Mesothelial cell of epicardium (in vitro differentiated cells): ENCODE data around the gene MOB3C. TPM values are rescaled to one million over a fixed set of nuclear protein-coding genes. Genes with fewer than 3 reads are reported as not detected.

Source experiments
- DNase-seq, 2 experiments: peaks; one replicate each; pipeline ENCODE4 v3.0.0; 2021; ENCODE audit warnings: low spot score in 2 of 2; ENCODE audit not compliant: unreplicated experiment in 2 of 2
- H3K27ac Mint-ChIP-seq: 2 replicates; pipeline ENCODE4 v1.8.0; 2021; ENCODE audit warnings: mixed read lengths
- H3K27me3 Mint-ChIP-seq: 2 replicates; pipeline ENCODE4 v1.8.0; 2021; ENCODE audit warnings: low read depth, mixed read lengths
- H3K36me3 Mint-ChIP-seq: 2 replicates; pipeline ENCODE4 v1.8.0; 2021; ENCODE audit warnings: mixed read lengths
- H3K4me1 Mint-ChIP-seq: 2 replicates; pipeline ENCODE4 v1.8.0; 2021; ENCODE audit warnings: mixed read lengths
- H3K4me3 Mint-ChIP-seq: 2 replicates; pipeline ENCODE4 v1.8.0; 2021; ENCODE audit warnings: mild to moderate bottlenecking, moderate library complexity, mixed read lengths
- H3K9me3 Mint-ChIP-seq: 2 replicates; pipeline ENCODE4 v1.8.0; 2021; ENCODE audit warnings: mixed read lengths
- total RNA-seq: library from RNA; stranded (reverse); gene quantifications from 3 replicates; pipeline ENCODE4 v1.2.1, GENCODE V29; 2021
- TF ChIP-seq, protein P1 (sequence below): fragments of 200-600 bp; sonication (generic); IDR thresholded peaks from one replicate; pipeline ENCODE4 v1.5.0; 2021; ENCODE audit warnings: antibody characterized with exemption; ENCODE audit not compliant: unreplicated experiment

The MOB3C gene
- total RNA-seq, 1 donor from 2014 or later, result 11.0 TPM

DNA sequence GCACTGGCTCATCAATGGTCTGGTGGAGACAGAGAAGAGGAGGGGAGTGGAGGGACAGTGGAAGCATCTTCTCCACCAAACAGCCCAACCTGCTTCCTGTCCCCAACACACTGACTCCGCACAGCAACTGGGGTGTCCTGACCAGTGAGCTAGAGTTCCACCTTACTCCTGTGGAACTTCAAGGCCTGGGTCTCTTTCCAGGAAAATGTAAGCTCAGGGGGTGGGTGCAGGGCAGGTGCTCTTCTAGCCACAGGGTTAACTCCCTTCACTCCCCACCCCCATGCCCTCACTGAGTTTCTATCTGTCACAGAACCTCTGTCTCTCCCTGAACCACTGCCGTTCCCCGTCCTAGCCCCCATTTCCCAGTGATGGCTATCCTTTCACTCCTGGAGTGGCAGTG, 876 bp downstream of the MOB3C start:
- H3K27me3 Mint-ChIP-seq, result peaks cover 6% of the 10 kb centered on the region

DNA sequence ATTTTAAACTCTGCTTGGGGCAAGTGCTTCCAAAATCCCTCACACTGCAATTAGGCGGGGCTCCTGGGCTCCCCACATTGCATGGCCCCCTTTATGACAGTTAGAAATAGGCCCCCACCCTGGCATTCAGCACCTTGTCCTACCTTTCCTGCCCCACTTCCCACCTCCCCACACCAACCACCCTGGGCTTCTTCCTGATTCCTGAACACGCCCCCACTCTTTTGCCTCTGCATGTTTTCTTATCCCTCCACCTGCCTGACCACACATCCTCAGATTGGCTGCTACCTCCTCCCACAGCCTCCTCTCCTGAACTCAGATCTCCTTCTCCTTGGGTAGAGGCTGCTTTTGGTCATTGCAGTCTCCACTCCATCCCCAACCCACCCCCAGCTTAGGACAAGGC, 1.5 kb downstream of the MOB3C start:
- Mint-ChIP-seq H3K4me3 (peak overlapping the region; percentile 88), H3K27me3 (peaks cover 6% of the 10 kb centered on the region), H3K36me3 (peaks cover 1% of the 10 kb centered on the region), H3K27ac (no peak overlapping the region), H3K9me3 (no peaks in the 10 kb centered on the region), H3K4me1 (peaks cover 30% of the 10 kb centered on the region)
- no peak for DNase-seq
- TF ChIP-seq, protein P1, sequence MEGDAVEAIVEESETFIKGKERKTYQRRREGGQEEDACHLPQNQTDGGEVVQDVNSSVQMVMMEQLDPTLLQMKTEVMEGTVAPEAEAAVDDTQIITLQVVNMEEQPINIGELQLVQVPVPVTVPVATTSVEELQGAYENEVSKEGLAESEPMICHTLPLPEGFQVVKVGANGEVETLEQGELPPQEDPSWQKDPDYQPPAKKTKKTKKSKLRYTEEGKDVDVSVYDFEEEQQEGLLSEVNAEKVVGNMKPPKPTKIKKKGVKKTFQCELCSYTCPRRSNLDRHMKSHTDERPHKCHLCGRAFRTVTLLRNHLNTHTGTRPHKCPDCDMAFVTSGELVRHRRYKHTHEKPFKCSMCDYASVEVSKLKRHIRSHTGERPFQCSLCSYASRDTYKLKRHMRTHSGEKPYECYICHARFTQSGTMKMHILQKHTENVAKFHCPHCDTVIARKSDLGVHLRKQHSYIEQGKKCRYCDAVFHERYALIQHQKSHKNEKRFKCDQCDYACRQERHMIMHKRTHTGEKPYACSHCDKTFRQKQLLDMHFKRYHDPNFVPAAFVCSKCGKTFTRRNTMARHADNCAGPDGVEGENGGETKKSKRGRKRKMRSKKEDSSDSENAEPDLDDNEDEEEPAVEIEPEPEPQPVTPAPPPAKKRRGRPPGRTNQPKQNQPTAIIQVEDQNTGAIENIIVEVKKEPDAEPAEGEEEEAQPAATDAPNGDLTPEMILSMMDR, result no peak

More for the DNA sequence above, 876 bp downstream of the MOB3C start:
- H3K36me3 Mint-ChIP-seq, result no peaks in the 10 kb centered on the region
- H3K4me1 Mint-ChIP-seq, result peaks cover 30% of the 10 kb centered on the region
- no peak overlapping the region for H3K27ac Mint-ChIP-seq
- DNase-seq, result no peak
- peak overlapping the region; percentile 88 for H3K4me3 Mint-ChIP-seq
- no peaks in the 10 kb centered on the region for H3K9me3 Mint-ChIP-seq
- TF ChIP-seq, protein P1, result no peak

DNA sequence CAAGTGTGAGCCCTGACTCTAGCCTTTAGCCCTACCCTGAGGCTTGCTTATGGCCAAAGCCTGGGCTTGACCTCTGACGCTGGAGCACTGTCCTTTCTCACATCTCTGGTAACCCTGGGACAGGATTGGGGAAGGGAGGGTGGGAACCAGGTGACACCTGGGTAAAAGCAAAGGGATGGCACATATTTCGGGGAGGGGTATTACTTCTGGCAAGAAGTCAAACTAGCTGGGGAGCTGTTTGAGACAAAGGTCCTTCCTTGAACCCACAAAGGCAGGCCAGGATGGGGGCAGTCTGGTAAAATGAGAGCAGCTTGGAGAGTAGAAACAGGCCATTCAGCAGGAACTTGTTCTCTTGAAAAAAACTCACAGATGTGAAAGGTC, 2.0 kb downstream of the MOB3C start:
- H3K27ac Mint-ChIP-seq, result no peak overlapping the region
- no peak for DNase-seq
- H3K27me3 Mint-ChIP-seq, result peaks cover 6% of the 10 kb centered on the region
- peaks cover 30% of the 10 kb centered on the region for H3K4me1 Mint-ChIP-seq
- peaks cover 5% of the 10 kb centered on the region for H3K36me3 Mint-ChIP-seq
- TF ChIP-seq, protein P1, result no peak
- H3K4me3 Mint-ChIP-seq, result no peak overlapping the region
- no peaks in the 10 kb centered on the region for H3K9me3 Mint-ChIP-seq

- Mint-ChIP-seq H3K9me3 (no peaks in the 10 kb centered on the region), H3K27me3 (peaks cover 4% of the 10 kb centered on the region), H3K4me3 (no peak overlapping the region), H3K4me1 (peaks cover 28% of the 10 kb centered on the region), H3K36me3 (peaks cover 12% of the 10 kb centered on the region), H3K27ac (no peak overlapping the region)
- peak in 1 of 2 experiments; percentile 54 for DNase-seq
- TF ChIP-seq, protein P1, result no peak
These were observed 2.7 kb downstream of the MOB3C start for GRCh38 chr1:46613661-46614603.

- Mint-ChIP-seq H3K27ac (no peak overlapping the region), H3K27me3 (peaks cover 2% of the 10 kb centered on the region), H3K4me3 (no peak overlapping the region), H3K9me3 (no peaks in the 10 kb centered on the region), H3K36me3 (peaks cover 20% of the 10 kb centered on the region), H3K4me1 (peaks cover 26% of the 10 kb centered on the region)
- TF ChIP-seq, protein P1, result no peak
- DNase-seq, result no peak
These were observed 3.5 kb downstream of the MOB3C start for GRCh38 chr1:46612937-46613660.
